Gastroesophageal sphincter (tissue), 4 donors: Measurements from ENCODE around the gene MS4A1. TPM values are rescaled to one million over a fixed set of nuclear protein-coding genes. Genes with fewer than 3 reads are reported as not detected.

Experiments used
- ATAC-seq: fragments of 150-250 bp; one replicate; pipeline ENCODE4 v1.9.1; 2016; ENCODE audit warnings: mild to moderate bottlenecking, moderate library complexity
- H3K27ac ChIP-seq, 4 donors: fragments of 200-600 bp; sonication (generic) in 3 of 4; 1 replicate in 3 of 4; 2 replicates in 1 of 4; pipeline ENCODE4 v1.5.1; 2016 to 2019
- H3K27me3 ChIP-seq: fragments of 200-600 bp; sonication (generic); one replicate; pipeline ENCODE4 v1.5.1; 2019
- H3K36me3 ChIP-seq, 2 donors: fragments of 200-600 bp; sonication (generic); one replicate each; pipeline ENCODE4 v1.5.1; 2019; ENCODE audit warnings: control low read depth in 1 of 2
- H3K4me1 ChIP-seq, 3 donors: fragments of 200-600 bp; sonication (generic); 1 replicate in 2 of 3; 2 replicates in 1 of 3; pipeline ENCODE4 v1.5.1; 2016 to 2019; ENCODE audit warnings: control low read depth in 2 of 3
- H3K4me3 ChIP-seq, 2 donors: fragments of 200-600 bp; sonication (generic); one replicate each; pipeline ENCODE4 v1.5.1; 2019; ENCODE audit warnings: mild to moderate bottlenecking in 1 of 2, moderate library complexity in 1 of 2
- H3K9me3 ChIP-seq, 3 donors: fragments of 200-600 bp; sonication (generic); one replicate each; pipeline ENCODE4 v1.5.1; 2017 to 2019; ENCODE audit warnings: control low read depth in 2 of 3
- CTCF ChIP-seq, 4 experiments: fragments of 200-600 bp in 2 of 4; fragments of 450-650 bp in 2 of 4; sonication (generic) in 1 of 4; IDR thresholded peaks; one replicate each; pipeline ENCODE4 v1.5.1; 2017 to 2019; ENCODE audit warnings: antibody characterized with exemption in 4 of 4, mild to moderate bottlenecking in 2 of 4, moderate library complexity in 2 of 4
- EP300 ChIP-seq: sonication (generic); formaldehyde crosslinking; IDR thresholded peaks from one replicate; pipeline ENCODE4 v1.6.1; 2017; ENCODE audit warnings: antibody characterized with exemption, mild to moderate bottlenecking
- POLR2A ChIP-seq, 2 donors: fragments of 450-650 bp; IDR thresholded peaks; one replicate each; pipeline ENCODE4 v1.6.1; 2017; ENCODE audit warnings: antibody characterized with exemption in 2 of 2, mild to moderate bottlenecking in 2 of 2, moderate library complexity in 1 of 2
- POLR2AphosphoS5 ChIP-seq: sonication (generic); formaldehyde crosslinking; IDR thresholded peaks from one replicate; pipeline ENCODE4 v1.6.1; 2017; ENCODE audit warnings: antibody characterized with exemption
- WGBS, 2 donors: methylation state at CpG; one replicate each; pipeline ENCODE4 v1.1.5; 2018; ENCODE audit warnings: low coverage in 1 of 2; 5-methylcytosine and 5-hydroxymethylcytosine counted together
- total RNA-seq, 4 donors: library from RNA; depleted of rRNA; stranded (reverse); fragments of >200 nt; gene quantifications; one replicate each; pipeline ENCODE4 v1.1.0, GENCODE V29; 2016

The MS4A1 gene
- total RNA-seq, 4 donors from 2014 or later: 0.12 to 0.40 TPM; not detected in 2

DNA sequence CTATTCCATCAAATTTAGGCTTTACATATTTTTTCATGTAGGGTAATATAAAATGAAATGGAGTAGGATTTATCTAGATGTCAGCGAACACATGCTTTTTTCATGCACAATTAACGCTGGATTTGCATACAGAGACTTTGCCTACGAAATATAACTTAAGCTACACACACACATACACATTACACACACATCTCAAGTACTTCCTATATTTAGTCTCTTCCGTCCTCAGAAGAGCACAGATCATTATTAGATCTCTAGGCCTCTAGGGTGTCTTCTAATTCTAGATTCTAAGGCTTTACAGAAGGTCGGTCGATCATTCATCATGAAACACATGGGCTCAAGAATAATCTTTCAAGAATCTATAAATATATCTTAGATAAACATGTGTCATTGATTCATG, 55.7 kb downstream of the MS4A1 start:
- no peaks in the 10 kb centered on the region for H3K4me1 ChIP-seq
- H3K27me3 ChIP-seq: no peaks in the 10 kb centered on the region
- H3K36me3 ChIP-seq: no peaks in the 10 kb centered on the region
- H3K9me3 ChIP-seq: no peaks in the 10 kb centered on the region
- TF ChIP-seq POLR2A (IDR thresholded peaks at IDR 0.05): no peak
- no peak for TF ChIP-seq POLR2AphosphoS5
- TF ChIP-seq CTCF (IDR thresholded peaks at IDR 0.05): no peak
- TF ChIP-seq EP300: no peak
- H3K27ac ChIP-seq: no peak overlapping the region
- ATAC-seq: no peak
- no peak overlapping the region for H3K4me3 ChIP-seq
- 57 to 59% methylated on average over 6 of the region's 6 CpGs for WGBS, 2 donors

DNA sequence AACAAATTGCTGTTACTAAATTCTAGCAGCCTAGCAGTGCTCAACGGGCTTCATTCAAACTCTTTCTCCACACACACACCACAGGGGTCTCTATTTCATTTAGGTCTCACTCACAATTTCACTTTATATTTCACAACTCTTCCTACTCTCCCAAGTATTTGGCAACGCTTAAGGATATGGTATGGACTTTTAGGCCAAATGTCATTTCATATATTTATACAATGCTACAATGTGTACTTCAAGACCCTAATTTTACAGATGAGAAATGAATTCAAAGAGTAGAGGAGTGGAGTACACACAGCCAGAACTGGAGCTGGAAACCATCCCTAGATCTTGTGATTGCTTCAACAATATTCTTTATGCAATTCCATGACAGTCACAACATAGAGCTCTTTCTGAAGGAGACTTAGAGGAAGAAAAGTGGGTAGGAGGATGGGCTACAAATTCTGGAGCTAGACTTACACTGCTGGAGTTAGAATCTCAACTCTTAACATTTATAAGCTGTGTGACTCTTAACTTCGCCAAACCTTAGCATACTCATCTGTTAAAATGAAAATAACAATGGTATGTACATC, 57.1 kb downstream of the MS4A1 start:
- H3K27ac ChIP-seq: no peak overlapping the region
- 22 to 39% methylated on average over 2 to 3 of the region's 3 CpGs for WGBS, 2 donors
- TF ChIP-seq CTCF (IDR thresholded peaks at IDR 0.05): no peak
- TF ChIP-seq EP300: no peak
- TF ChIP-seq POLR2A (IDR thresholded peaks at IDR 0.05): no peak
- no peak for TF ChIP-seq POLR2AphosphoS5
- no peak overlapping the region for H3K4me3 ChIP-seq
- no peaks in the 10 kb centered on the region for H3K36me3 ChIP-seq
- ATAC-seq: no peak
- no peaks in the 10 kb centered on the region for H3K9me3 ChIP-seq
- H3K4me1 ChIP-seq: no peaks in the 10 kb centered on the region
- H3K27me3 ChIP-seq: no peaks in the 10 kb centered on the region

DNA sequence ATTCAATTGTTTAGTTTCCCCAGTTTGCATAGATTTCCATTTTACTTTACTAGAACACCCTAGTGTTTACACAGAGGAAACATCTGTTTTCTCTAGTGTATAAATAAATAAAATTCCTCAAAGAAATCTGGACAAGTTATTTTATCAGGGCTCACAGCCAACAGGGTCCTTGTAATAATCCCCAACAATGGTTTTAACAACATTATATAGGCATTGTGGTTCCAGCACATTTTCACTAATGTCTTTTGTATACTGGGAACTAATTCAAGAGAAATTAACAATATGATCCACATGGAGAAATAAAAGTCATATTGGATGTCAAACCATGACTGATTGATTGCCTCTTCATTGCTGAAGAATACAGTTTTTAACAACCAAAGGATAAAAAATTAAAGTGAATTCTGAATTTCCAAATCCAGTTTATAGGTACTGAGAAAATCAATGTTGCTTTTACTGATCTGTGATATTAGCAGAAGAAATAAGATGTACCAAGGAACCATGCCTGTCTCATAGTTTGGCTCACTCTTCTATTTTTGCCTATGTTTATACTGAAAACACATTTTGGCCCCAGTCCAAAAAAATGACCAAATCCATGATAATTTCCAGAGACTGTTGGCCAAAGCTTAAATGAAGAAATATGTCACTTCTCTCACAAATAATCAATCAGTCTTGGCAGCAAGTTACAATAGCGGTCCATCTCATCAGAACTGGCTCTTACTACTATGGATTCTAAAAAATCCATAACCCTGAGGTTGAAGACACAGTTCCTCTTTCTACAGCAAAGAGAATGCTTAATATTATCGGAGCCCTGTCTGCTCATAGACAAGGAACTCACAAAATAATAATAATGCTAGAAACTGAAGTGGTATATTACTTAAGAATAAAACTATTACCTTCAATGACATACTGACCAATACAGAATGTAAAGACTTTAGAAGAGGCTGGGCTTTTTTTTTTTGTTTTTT, 58.1 kb downstream of the MS4A1 start:
- H3K27ac ChIP-seq: no peak overlapping the region
- no peak for TF ChIP-seq POLR2AphosphoS5
- no peak for TF ChIP-seq EP300
- TF ChIP-seq CTCF (IDR thresholded peaks at IDR 0.05): no peak
- TF ChIP-seq POLR2A (IDR thresholded peaks at IDR 0.05): no peak
- 29 to 38% methylated on average over 2 of the region's 2 CpGs for WGBS, 2 donors
- no peak for ATAC-seq
- H3K4me1 ChIP-seq: no peaks in the 10 kb centered on the region
- H3K4me3 ChIP-seq: no peak overlapping the region
- no peaks in the 10 kb centered on the region for H3K36me3 ChIP-seq
- no peaks in the 10 kb centered on the region for H3K9me3 ChIP-seq
- H3K27me3 ChIP-seq: no peaks in the 10 kb centered on the region

DNA sequence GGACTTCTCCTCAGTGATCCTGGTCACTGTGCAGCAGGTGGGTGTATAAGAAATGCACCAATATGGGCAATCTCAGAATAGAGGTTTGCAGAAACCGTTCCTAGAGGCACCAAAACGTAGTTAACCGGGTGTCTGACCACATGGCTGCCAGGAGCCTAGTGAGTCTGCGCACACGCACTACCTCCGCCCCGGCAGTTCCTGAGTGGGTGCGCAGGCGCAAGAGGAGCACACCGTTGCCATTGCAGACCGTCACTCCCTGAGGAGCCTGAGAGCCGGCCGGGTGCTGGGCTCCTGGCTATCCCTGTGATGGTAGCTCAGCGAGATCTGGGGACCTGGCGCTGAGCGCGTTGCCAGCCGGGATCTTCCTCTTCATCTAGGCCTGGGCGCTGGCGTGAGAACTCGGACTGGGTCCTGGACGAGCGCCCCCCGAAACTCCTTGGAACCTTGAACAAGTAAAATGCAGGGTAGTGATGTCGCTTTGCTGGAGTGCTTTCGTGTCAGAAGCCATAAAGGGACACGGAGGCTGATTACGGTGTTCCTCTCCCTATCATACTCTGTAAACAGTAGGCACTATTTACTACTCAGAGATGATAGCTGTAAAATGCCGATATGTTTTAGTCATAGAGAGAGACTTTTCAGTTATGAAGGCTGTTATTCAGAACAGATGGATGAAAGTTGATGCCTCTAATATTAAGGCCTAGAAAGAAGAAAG, 59.7 kb downstream of the MS4A1 start, which contains the start of gene MS4A13:
Gene MS4A13, plus strand, starts transcription at position 249 of the 712 bp plus-strand sequence. CDS start 2,692 bp downstream, outside the sequence.
- H3K4me1 ChIP-seq: no peaks in the 10 kb centered on the region
- no peak for ATAC-seq
- H3K36me3 ChIP-seq: no peaks in the 10 kb centered on the region
- 93 to 98% methylated on average over 5 to 9 of the region's 29 CpGs for WGBS, 2 donors
- no peaks in the 10 kb centered on the region for H3K27me3 ChIP-seq
- TF ChIP-seq POLR2A (IDR thresholded peaks at IDR 0.05) (no peak), POLR2AphosphoS5 (no peak), CTCF (IDR thresholded peaks at IDR 0.05) (no peak), EP300 (no peak)
- peaks cover 0 to 3% (median 0%) of the 10 kb centered on the region in 3 donors for H3K9me3 ChIP-seq
- H3K4me3 ChIP-seq: no peak within 1 kb of the TSS
- no peak within 1 kb of the TSS for H3K27ac ChIP-seq

Other genes starting within 250 kb of the MS4A1 start
- 1 to 10 TPM in 3 of 4 donors, not detected in 1; 3.0 to 8.2 (median 3.9) TPM for gene MS4A4E, start 212.7 kb upstream of the MS4A1 start, total RNA-seq
- 10 to 100 TPM; 10.5 to 65.7 (median 25.8) TPM for gene MS4A4A, start 175.2 kb upstream of the MS4A1 start, total RNA-seq
- gene MS4A6E, start 128.6 kb upstream of the MS4A1 start, total RNA-seq: not detected
- 10 to 100 TPM; 15.0 to 34.2 (median 23.5) TPM for gene MS4A7, start 77.3 kb upstream of the MS4A1 start, total RNA-seq
- 1 to 10 TPM; 1.3 to 2.4 (median 1.6) TPM for gene MS4A14, start 59.4 kb upstream of the MS4A1 start, total RNA-seq
- gene MS4A5, start 26.3 kb upstream of the MS4A1 start, total RNA-seq: not detected
- gene MS4A12, start 36.9 kb downstream of the MS4A1 start, total RNA-seq: not detected
- not detected for gene MS4A13, start 59.5 kb downstream of the MS4A1 start, total RNA-seq
- not detected for gene MS4A8, start 243.8 kb downstream of the MS4A1 start, total RNA-seq